HG03520 (cell line): Measurements from ENCODE around the gene LHFPL6.

Source experiments
- ATAC-seq: cut with Tn5 transposase; IDR thresholded peaks from one replicate; pipeline ENCODE4 v1.9.1; 2021; ENCODE audit warnings: mild to moderate bottlenecking, moderate library complexity; ENCODE audit not compliant: unreplicated experiment

Gene LHFPL6

GRCh38 chr13:39557285-39557955, 45.6 kb downstream of the LHFPL6 start:
- ATAC-seq: no peak

GRCh38 chr13:39556866-39557265, 46.1 kb downstream of the LHFPL6 start:
- no peak for ATAC-seq

- no peak for ATAC-seq
Observed at GRCh38 chr13:39554371-39554770, 48.6 kb downstream of the LHFPL6 start.

GRCh38 chr13:39552246-39552645, 50.7 kb downstream of the LHFPL6 start:
- ATAC-seq: no peak

GRCh38 chr13:39550931-39551330, 52.1 kb downstream of the LHFPL6 start:
- ATAC-seq: no peak

- ATAC-seq: no peak
Observed at GRCh38 chr13:39547108-39547507, 55.9 kb downstream of the LHFPL6 start.

GRCh38 chr13:39542361-39542760, 60.6 kb downstream of the LHFPL6 start:
- no peak for ATAC-seq

GRCh38 chr13:39540929-39541605, 61.9 kb downstream of the LHFPL6 start:
- no peak for ATAC-seq

- no peak for ATAC-seq
Observed at GRCh38 chr13:39538816-39539790, 63.9 kb downstream of the LHFPL6 start.

- ATAC-seq: no peak
Observed at GRCh38 chr13:39536906-39537305, 66.1 kb downstream of the LHFPL6 start.

GRCh38 chr13:39536274-39536673, 66.7 kb downstream of the LHFPL6 start:
- ATAC-seq: no peak

GRCh38 chr13:39533651-39534150, 69.3 kb downstream of the LHFPL6 start:
- ATAC-seq: no peak

- no peak for ATAC-seq
Observed at GRCh38 chr13:39531646-39532045, 71.3 kb downstream of the LHFPL6 start.

- no peak for ATAC-seq
Observed at GRCh38 chr13:39530916-39531315, 72.1 kb downstream of the LHFPL6 start.

- no peak for ATAC-seq
Observed at GRCh38 chr13:39528661-39528980, 74.4 kb downstream of the LHFPL6 start.

- no peak for ATAC-seq
Observed at GRCh38 chr13:39527961-39528660, 74.9 kb downstream of the LHFPL6 start.

- no peak for ATAC-seq
Observed at GRCh38 chr13:39527301-39527700, 75.7 kb downstream of the LHFPL6 start.

GRCh38 chr13:39526499-39526898, 76.5 kb downstream of the LHFPL6 start:
- no peak for ATAC-seq

GRCh38 chr13:39525506-39525905, 77.5 kb downstream of the LHFPL6 start:
- no peak for ATAC-seq

GRCh38 chr13:39524795-39525194, 78.2 kb downstream of the LHFPL6 start:
- ATAC-seq: no peak

- ATAC-seq: no peak
Observed at GRCh38 chr13:39522329-39522728, 80.7 kb downstream of the LHFPL6 start.
